ENCODE results near the gene ACTBL2. TPM values are rescaled to one million over a fixed set of nuclear protein-coding genes. Genes with fewer than 3 reads are reported as not detected.
A peak's percentile ranks its signal among the peaks of the same experiment; 100 is the strongest.

Gene ACTBL2
- total and polyA plus RNA-seq, 2 of the 13 experiments (the other 11 are each of a cell fraction or from before 2014, with no cell fraction given): not detected

- Histone ChIP-seq H3K4me2 (ENCODE audit: low read depth, low read length) (no peak overlapping the region), H3K36me3 (replicated peaks in 1 of 2; ENCODE audit: control insufficient read depth in 1 of 2, insufficient read depth in 2 of 2, low read length in 2 of 2) (no peaks in the 10 kb centered on the region), H3K9me3 (ENCODE audit: low read length) (no peaks in the 10 kb centered on the region), H3K27ac (ENCODE audit: extremely low read length, insufficient read depth, low read length) (no peak overlapping the region), H3K27me3 (ENCODE audit: control insufficient read depth in 1 of 2, insufficient read depth in 2 of 2, low read length in 2 of 2) (no peaks in the 10 kb centered on the region; a peak in 2 of 5 replicates), H2AFZ (ENCODE audit: low read length) (no peak overlapping the region), H3K79me2 (ENCODE audit: insufficient read depth, low read length) (no peaks in the 10 kb centered on the region), H3K4me3 (replicated peaks in 1 of 3; ENCODE audit: insufficient read depth in 1 of 3, low read depth in 2 of 3, low read length in 3 of 3) (no peak overlapping the region), H3K9ac (ENCODE audit: insufficient read depth, low read depth, low read length) (no peak overlapping the region), H3K4me1 (ENCODE audit: insufficient read depth, low read length) (peaks cover 17% of the 10 kb centered on the region), H4K20me1 (ENCODE audit: insufficient read depth, low read length) (no peaks in the 10 kb centered on the region)
- BruUV-seq (replicated peaks): no TSS peak
- no peak for DNase-seq (ENCODE audit: low spot score)
- TF ChIP-seq MED8 (CRISPR knock-in tag; IDR thresholded peaks at IDR 0.05; ENCODE audit: insufficient replicate concordance) (no peak), CCAR2 (optimal IDR thresholded peaks at IDR 0.05; ENCODE audit: low read depth, low read length) (no peak), ZNF567 (CRISPR knock-in tag; IDR thresholded peaks at IDR 0.05; ENCODE audit: borderline replicate concordance) (no peak), MAFK (conservative IDR thresholded peaks at IDR 0.05 in 1 of 2, IDR thresholded peaks at IDR 0.05 in 1 of 2; ENCODE audit: low read length in 2 of 2) (peak in 1 of 2 experiments; percentile 67; a peak in 2 of 4 replicates), MAFF (IDR thresholded peaks at IDR 0.05; ENCODE audit: low read depth, low read length) (peak; percentile 4; the same call in 1 of the 2 replicates), SIN3B (IDR thresholded peaks at IDR 0.05; ENCODE audit: low read length) (no peak), DMAP1 (CRISPR knock-in tag; IDR thresholded peaks at IDR 0.05) (no peak), PPARG (CRISPR knock-in tag; conservative IDR thresholded peaks at IDR 0.05) (no peak)
- TF ChIP-seq, protein P1, sequence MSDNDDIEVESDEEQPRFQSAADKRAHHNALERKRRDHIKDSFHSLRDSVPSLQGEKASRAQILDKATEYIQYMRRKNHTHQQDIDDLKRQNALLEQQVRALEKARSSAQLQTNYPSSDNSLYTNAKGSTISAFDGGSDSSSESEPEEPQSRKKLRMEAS (IDR thresholded peaks at IDR 0.05): no peak
- CTCF ChIA-PET (ENCODE audit: low intra/inter-chr PET ratio, low total read pairs): no interaction called here
- POLR2A ChIA-PET: no interaction called here
- intact Hi-C loops (cut with micrococcal nuclease; ENCODE audit: unreplicated experiment) (no loop called here), in situ Hi-C loops (cut with HindIII; ENCODE audit: extremely low pct_ligation_motif_present, low pct_unique_long_range_greater_than_20kb) (no loop called here)
- no peak for FAIRE-seq
- no peak for ATAC-seq
These were observed 24.2 kb downstream of the ACTBL2 start for GRCh38 chr5:57458443-57458842.

DNA sequence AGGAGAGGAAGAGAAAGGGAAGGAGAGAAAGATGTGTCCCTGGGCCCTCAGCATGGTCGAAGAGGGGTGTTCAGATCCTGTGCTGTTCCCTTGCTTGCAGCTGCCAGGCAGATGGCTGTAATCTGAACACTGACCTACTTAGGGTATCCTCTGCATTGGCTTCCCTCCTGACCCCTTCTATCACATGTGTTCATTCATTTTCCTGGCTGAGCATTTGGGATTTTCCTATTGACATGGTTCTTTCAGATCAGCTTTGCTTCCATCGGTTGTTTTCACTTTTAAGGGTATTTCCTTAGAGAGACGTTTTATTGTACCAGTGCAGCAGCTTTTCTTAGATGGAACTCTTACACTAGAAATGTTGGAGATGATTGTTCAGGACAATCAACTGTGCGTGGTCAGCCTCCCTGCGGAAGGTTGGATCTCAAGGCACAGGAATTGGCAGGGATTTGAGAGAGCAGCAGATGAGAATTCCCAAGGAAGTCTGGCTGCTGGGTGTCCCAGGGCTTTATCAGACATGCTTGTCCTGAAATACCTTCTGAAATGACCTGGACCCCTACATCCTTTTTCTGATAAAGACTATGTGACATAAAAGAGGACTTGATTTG, 26.0 kb downstream of the ACTBL2 start:
- H3K4me3 ChIP-seq (replicated peaks in 1 of 3; ENCODE audit: insufficient read depth in 1 of 3, low read depth in 2 of 3, low read length in 3 of 3): no peak overlapping the region
- 0 out of 3 replicates have a peak, but pooled peaks have one; percentile 29 for ATAC-seq
- ChIA-PET CTCF (ENCODE audit: low intra/inter-chr PET ratio, low total read pairs) (no interaction called here), POLR2A (no interaction called here)
- H3K27ac ChIP-seq (ENCODE audit: extremely low read length, insufficient read depth, low read length): no peak overlapping the region
- H3K9me3 ChIP-seq (ENCODE audit: low read length): no peaks in the 10 kb centered on the region
- no peaks in the 10 kb centered on the region; a peak in 2 of 5 replicates for H3K27me3 ChIP-seq (ENCODE audit: control insufficient read depth in 1 of 2, insufficient read depth in 2 of 2, low read length in 2 of 2)
- no peak for DNase-seq (ENCODE audit: low spot score)
- H3K9ac ChIP-seq (ENCODE audit: insufficient read depth, low read depth, low read length): no peak overlapping the region
- no TSS peak for BruUV-seq (replicated peaks)
- intact Hi-C loops (cut with micrococcal nuclease; ENCODE audit: unreplicated experiment): no loop called here
- 20% methylated on average over 5 of the region's 5 CpGs for WGBS (ENCODE audit: low lambda C conversion rate)
- in situ Hi-C loops (cut with HindIII; ENCODE audit: extremely low pct_ligation_motif_present, low pct_unique_long_range_greater_than_20kb): no loop called here
- no peaks in the 10 kb centered on the region for H4K20me1 ChIP-seq (ENCODE audit: insufficient read depth, low read length)
- no peak overlapping the region for H2AFZ ChIP-seq (ENCODE audit: low read length)
- peaks cover 17% of the 10 kb centered on the region for H3K4me1 ChIP-seq (ENCODE audit: insufficient read depth, low read length)
- H3K79me2 ChIP-seq (ENCODE audit: insufficient read depth, low read length): no peaks in the 10 kb centered on the region
- no peaks in the 10 kb centered on the region for H3K36me3 ChIP-seq (replicated peaks in 1 of 2; ENCODE audit: control insufficient read depth in 1 of 2, insufficient read depth in 2 of 2, low read length in 2 of 2)
- peak overlapping the region; percentile 25; the same call in 1 of the 2 replicates for H3K4me2 ChIP-seq (ENCODE audit: low read depth, low read length)
- TF ChIP-seq ZNF879 (CRISPR knock-in tag; IDR thresholded peaks at IDR 0.05): no peak
- no peak for TF ChIP-seq ZNF547 (CRISPR knock-in tag; IDR thresholded peaks at IDR 0.05)
- no peak for TF ChIP-seq ZNF253 (CRISPR knock-in tag; IDR thresholded peaks at IDR 0.05; ENCODE audit: borderline replicate concordance)
- TF ChIP-seq FOXA3 (CRISPR knock-in tag; IDR thresholded peaks at IDR 0.05): no peak
- no peak for TF ChIP-seq PHB2 (IDR thresholded peaks at IDR 0.05; ENCODE audit: partially characterized antibody)
- no peak for TF ChIP-seq ZNF564 (CRISPR knock-in tag; IDR thresholded peaks at IDR 0.05)
- TF ChIP-seq MEIS1 (CRISPR knock-in tag; IDR thresholded peaks at IDR 0.05; ENCODE audit: borderline replicate concordance): no peak
- no peak for TF ChIP-seq ZNF343 (CRISPR knock-in tag; IDR thresholded peaks at IDR 0.05)
- TF ChIP-seq, protein P2, sequence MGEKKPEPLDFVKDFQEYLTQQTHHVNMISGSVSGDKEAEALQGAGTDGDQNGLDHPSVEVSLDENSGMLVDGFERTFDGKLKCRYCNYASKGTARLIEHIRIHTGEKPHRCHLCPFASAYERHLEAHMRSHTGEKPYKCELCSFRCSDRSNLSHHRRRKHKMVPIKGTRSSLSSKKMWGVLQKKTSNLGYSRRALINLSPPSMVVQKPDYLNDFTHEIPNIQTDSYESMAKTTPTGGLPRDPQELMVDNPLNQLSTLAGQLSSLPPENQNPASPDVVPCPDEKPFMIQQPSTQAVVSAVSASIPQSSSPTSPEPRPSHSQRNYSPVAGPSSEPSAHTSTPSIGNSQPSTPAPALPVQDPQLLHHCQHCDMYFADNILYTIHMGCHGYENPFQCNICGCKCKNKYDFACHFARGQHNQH (CRISPR knock-in tag; IDR thresholded peaks at IDR 0.05): no peak
- TF ChIP-seq ZBTB7A (CRISPR knock-in tag; IDR thresholded peaks at IDR 0.05): no peak
- TF ChIP-seq DPF2 (CRISPR knock-in tag; IDR thresholded peaks at IDR 0.05; ENCODE audit: borderline replicate concordance, low read depth): no peak
- no peak for TF ChIP-seq ZNF552 (CRISPR knock-in tag; IDR thresholded peaks at IDR 0.05; ENCODE audit: borderline replicate concordance)
- FAIRE-seq: no peak

Data from HepG2 (cell line).